K562 (cell line): Measurements from ENCODE around the gene DHX32. TPM values are rescaled to one million over a fixed set of nuclear protein-coding genes. Genes with fewer than 3 reads are reported as not detected.

Source experiments
- ATAC-seq: fragments of 200-7000 bp; cut with Tn5 transposase; 3 replicates; pipeline ENCODE4 v1.9.1; 2020; ENCODE audit warnings: moderate library complexity
- BruUV-seq: library from RNA; stranded (reverse); fragments of 400-500 nt; replicated peaks from 2 replicates; lab custom pipeline; 2021; lab: Mats Ljungman, UMichigan
- CTCF ChIA-PET: fragments of 300-600 bp; formaldehyde crosslinking; extraction: SDS; loops from one replicate; lab custom pipeline; 2021; ENCODE audit warnings: low intra/inter-chr PET ratio; lab: Yijun Ruan, JAX
- POLR2A ChIA-PET: fragments of 300-600, 350-650 bp; sonication (Branson Sonifier 250); formaldehyde crosslinking; extraction: SDS; loops from one replicate; lab custom pipeline; 2021; ENCODE audit warnings: antibody characterized with exemption, inconsistent platforms; lab: Yijun Ruan, JAX
- DNase-seq, 4 experiments: peaks; one replicate each; pipeline versions ENCODE4 v3.0.0 to v3.0.0-alpha.2; 2011 to 2018; ENCODE audit warnings: low spot score in 3 of 4, mixed read lengths in 3 of 4; ENCODE audit errors: extremely low read depth in 1 of 4
- FAIRE-seq: peaks from 2 replicates; lab custom pipeline; 2011; peaks lifted over from hg19 to GRCh38; lab: Jason Lieb, UNC
- H2AFZ ChIP-seq: 2 replicates; pipeline ENCODE4 v1.6.0; 2011; ENCODE audit warnings: low read depth, low read length, control low read depth, inconsistent platforms
- H3K27ac ChIP-seq: fragments of 200-600 bp; 3 replicates; pipeline ENCODE4 v1.8.0; 2011; ENCODE audit warnings: low read depth, mild to moderate bottlenecking, control low read depth, inconsistent platforms, low read length, moderate library complexity, mixed read lengths; ENCODE audit errors: extremely low read depth
- H3K27me3 ChIP-seq, 2 experiments: fragments of 300-600 bp in 1 of 2; 2 replicates in 1 of 2; 3 replicates in 1 of 2; pipeline versions ENCODE4 v1.6.0 to v1.8.0; 2011; ENCODE audit warnings: inconsistent platforms in 2 of 2, low read length in 2 of 2, mild to moderate bottlenecking in 1 of 2, mixed read lengths in 1 of 2, moderate library complexity in 1 of 2; ENCODE audit not compliant: control insufficient read depth in 2 of 2, insufficient read depth in 2 of 2
- H3K36me3 ChIP-seq: fragments of 300-600 bp; 3 replicates; pipeline ENCODE4 v1.8.0; 2011; ENCODE audit warnings: mild to moderate bottlenecking, low read length, inconsistent platforms; ENCODE audit not compliant: control insufficient read depth, insufficient read depth
- H3K4me1 ChIP-seq, 2 experiments: fragments of 200-600 bp in 1 of 2; replicated peaks in 1 of 2; 2 replicates in 1 of 2; 3 replicates in 1 of 2; pipeline versions ENCODE4 v1.5.1 to v1.8.0; 2011; ENCODE audit warnings: inconsistent platforms in 2 of 2, low read length in 2 of 2, mild to moderate bottlenecking in 1 of 2, mixed read lengths in 1 of 2, moderate library complexity in 1 of 2; ENCODE audit not compliant: control insufficient read depth in 2 of 2, insufficient read depth in 2 of 2
- H3K4me2 ChIP-seq: 2 replicates; pipeline ENCODE4 v1.6.1; 2011; ENCODE audit warnings: low read length, control low read depth, inconsistent platforms, mixed read lengths; ENCODE audit not compliant: insufficient read depth
- H3K4me3 ChIP-seq: fragments of 200-600 bp; sonication (generic), shearing (Covaris generic); 2 replicates; pipeline ENCODE4 v1.5.1; 2016; ENCODE audit warnings: control low read depth, inconsistent platforms
- H3K79me2 ChIP-seq: fragments of 200-600 bp; 3 replicates; pipeline ENCODE4 v1.8.0; 2011; ENCODE audit warnings: low read length, inconsistent platforms; ENCODE audit not compliant: control insufficient read depth, insufficient read depth
- H3K9ac ChIP-seq, 2 experiments: 2 replicates each; pipeline versions ENCODE4 v1.6.0 to v1.6.1; 2011; ENCODE audit warnings: low read depth in 2 of 2, low read length in 2 of 2, control low read depth in 1 of 2, inconsistent platforms in 1 of 2, mild to moderate bottlenecking in 1 of 2, mixed read lengths in 1 of 2; ENCODE audit not compliant: insufficient read depth in 1 of 2
- H3K9me1 ChIP-seq: one replicate; pipeline ENCODE4 v1.6.0; 2011; ENCODE audit warnings: inconsistent platforms, mild to moderate bottlenecking, low read length, moderate library complexity; ENCODE audit not compliant: control insufficient read depth, insufficient read depth
- H3K9me3 ChIP-seq: replicated peaks from 2 replicates; pipeline ENCODE4 v1.5.1; 2011; ENCODE audit warnings: low read depth, low read length, inconsistent platforms; ENCODE audit not compliant: control insufficient read depth, insufficient read depth
- H4K20me1 ChIP-seq: replicated peaks from 2 replicates; pipeline ENCODE4 v1.6.1; 2011; ENCODE audit warnings: low read length, inconsistent platforms, mixed read lengths; ENCODE audit not compliant: control insufficient read depth, insufficient read depth
- ARID3A ChIP-seq: IDR thresholded peaks from 2 replicates; pipeline ENCODE4 v1.6.1; 2012; ENCODE audit warnings: low read depth, low read length, improper control_type of control experiment, borderline replicate concordance
- CBFA2T2 ChIP-seq: fragments of 450-650 bp; conservative IDR thresholded peaks from 2 replicates; pipeline ENCODE4 v1.6.1; 2017; ENCODE audit warnings: mild to moderate bottlenecking
- CEBPZ ChIP-seq: fragments of 150-350 bp; IDR thresholded peaks from 2 replicates; pipeline ENCODE4 v1.6.1; 2014; ENCODE audit warnings: low read depth, mild to moderate bottlenecking, low read length, borderline replicate concordance
- CTBP1 ChIP-seq: fragments of 450-650 bp; IDR thresholded peaks from 2 replicates; pipeline ENCODE4 v1.6.1; 2016; ENCODE audit warnings: borderline replicate concordance
- FOXM1 ChIP-seq, 2 experiments: fragments of 450-650 bp in 1 of 2; sonication (generic) in 1 of 2; formaldehyde crosslinking in 1 of 2; IDR thresholded peaks; 2 replicates each; pipeline versions ENCODE4 v1.6.1 to v1.9.0; 2017 to 2022; ENCODE audit warnings: low read depth in 2 of 2, mild to moderate bottlenecking in 2 of 2, missing genetic modification reagents in 1 of 2, moderate library complexity in 1 of 2
- MXD1 ChIP-seq: fragments of 250-450 bp; sonication (Bioruptor Pico); IDR thresholded peaks from 2 replicates; pipeline ENCODE4 v1.8.0; 2021; ENCODE audit warnings: borderline replicate concordance, mild to moderate bottlenecking, moderate library complexity; ENCODE audit not compliant: poor library complexity, severe bottlenecking
- MYBL2 ChIP-seq, 2 experiments: fragments of 450-650 bp in 1 of 2; sonication (generic) in 1 of 2; formaldehyde crosslinking in 1 of 2; IDR thresholded peaks; 2 replicates each; pipeline versions ENCODE4 v1.6.1 to v1.8.1; 2017 to 2022; ENCODE audit warnings: borderline replicate concordance in 1 of 2, inconsistent platforms in 1 of 2, low read depth in 1 of 2, mild to moderate bottlenecking in 1 of 2, missing genetic modification reagents in 1 of 2, moderate library complexity in 1 of 2
- ZBTB43 ChIP-seq: sonication (generic); formaldehyde crosslinking; IDR thresholded peaks from 2 replicates; pipeline ENCODE4 v1.8.0; 2023; ENCODE audit warnings: mild to moderate bottlenecking, missing genetic modification reagents
- WGBS: fragments of 100-300 bp; shearing (Covaris generic); methylation state at CpG from one replicate; pipeline ENCODE4 v1.1.6; 2016; ENCODE audit warnings: low coverage, mixed read lengths; ENCODE audit not compliant: insufficient coverage; ENCODE audit errors: missing lambda C conversion rate; 5-methylcytosine and 5-hydroxymethylcytosine counted together
- in situ Hi-C: fragments of 300-500 bp; cut with MboI; formaldehyde crosslinking; loops from 4 replicates; pipeline ENCODE4 v1.15.0; 2018; ENCODE audit warnings: inconsistent platforms, mixed read lengths
- intact Hi-C: fragments of 100-400 bp; cut with micrococcal nuclease; formaldehyde crosslinking; loops from 2 replicates; pipeline ENCODE4 v1.14.2; 2022
- polyA plus RNA-seq, 8 experiments: library from polyadenylated mRNA; depleted of rRNA in 4 of 8; stranded (reverse) in 5 of 8; unstranded in 3 of 8; fragments of >200 nt; fragmentation: Nextera tagmentation in 2 of 8; fragmentation: Illumina TruSeq in 1 of 8; extraction: Ambion mirVana in 2 of 8; extraction: Trizol in 1 of 8; gene quantifications; 2 replicates each; pipeline versions ENCODE4 v1.2.1 to v1.2.3, GENCODE V29; 2011 to 2014; ENCODE audit warnings: inconsistent platforms in 1 of 8, missing spikeins in 1 of 8
- total RNA-seq, 7 experiments: library from RNA; depleted of rRNA in 6 of 7; stranded (reverse); fragments of >200 nt in 6 of 7; fragmentation: Illumina TruSeq in 2 of 7; extraction: Trizol in 2 of 7; gene quantifications; 2 replicates each; pipeline versions ENCODE4 v1.2.1 to v1.2.3, GENCODE V29; 2011 to 2021; ENCODE audit warnings: low replicate concordance in 1 of 7
- TF ChIP-seq, protein P1 (sequence below): fragments of 250-450 bp; sonication (Bioruptor Pico); IDR thresholded peaks from 2 replicates; pipeline ENCODE4 v1.9.0; 2021; ENCODE audit warnings: mild to moderate bottlenecking, inconsistent platforms

The DHX32 gene
- total and polyA plus RNA-seq, 9 of the 15 experiments (the other 6 are each of a cell fraction or from before 2014, with no cell fraction given) = 5.8 to 23.5 (median 17.5) TPM

- H3K36me3 ChIP-seq = peaks cover 26% of the 10 kb centered on the region
- in situ Hi-C loops (no loop called here), intact Hi-C loops (loop anchor here (5.0 kb wide), 1 partner anchor 94 kb away; no protein-coding TSS in a partner anchor)
- peak; percentile 97 for FAIRE-seq
- H2AFZ ChIP-seq = peak overlapping the region; percentile 55
- ATAC-seq = peak; percentile 79
- peak overlapping the region; percentile 49 to 84; a peak in 3 of 4 replicates for H3K9ac ChIP-seq
- peaks cover 53% of the 10 kb centered on the region for H3K79me2 ChIP-seq
- no peaks in the 10 kb centered on the region for H3K9me1 ChIP-seq
- peak overlapping the region; percentile 86 for H3K4me2 ChIP-seq
- peak; percentile 74 to 87 (median 79) for DNase-seq
- H3K4me1 ChIP-seq = peaks cover 0 to 45% of the 10 kb centered on the region in 2 experiments; a peak in 4 of 5 replicates
- no peaks in the 10 kb centered on the region for H4K20me1 ChIP-seq
- ChIA-PET POLR2A (interaction anchor here (1.3 to 1.8 kb wide), 2 partner anchors 11 to 20 kb away, joined by 4 to 6 read pairs; no protein-coding TSS in a partner anchor), CTCF (no interaction called here)
- no peaks in the 10 kb centered on the region for H3K9me3 ChIP-seq
- peak overlapping the region; percentile 36 for H3K4me3 ChIP-seq
- no TSS peak for BruUV-seq
- no peaks in the 10 kb centered on the region for H3K27me3 ChIP-seq
- WGBS = 0% methylated on average over 4 of the region's 4 CpGs
- H3K27ac ChIP-seq = peak overlapping the region; percentile 89
- no peak for TF ChIP-seq MXD1
- TF ChIP-seq MYBL2 (IDR thresholded peaks at IDR 0.05; ENCODE audit: low read depth) = no peak
- no peak for TF ChIP-seq MYBL2 (CRISPR knock-in tag; IDR thresholded peaks at IDR 0.05; ENCODE audit: borderline replicate concordance)
- peak; percentile 94 for TF ChIP-seq FOXM1 (IDR thresholded peaks at IDR 0.05; ENCODE audit: low read depth)
- no peak for TF ChIP-seq FOXM1 (CRISPR knock-in tag; IDR thresholded peaks at IDR 0.05; ENCODE audit: low read depth)
- TF ChIP-seq CEBPZ = no peak
- peak; percentile 97 for TF ChIP-seq CBFA2T2
- no peak for TF ChIP-seq ZBTB43
- peak; percentile 73 for TF ChIP-seq CTBP1
- TF ChIP-seq ARID3A = peak; percentile 61; the same call in 1 of the 2 replicates
- TF ChIP-seq, protein P1, sequence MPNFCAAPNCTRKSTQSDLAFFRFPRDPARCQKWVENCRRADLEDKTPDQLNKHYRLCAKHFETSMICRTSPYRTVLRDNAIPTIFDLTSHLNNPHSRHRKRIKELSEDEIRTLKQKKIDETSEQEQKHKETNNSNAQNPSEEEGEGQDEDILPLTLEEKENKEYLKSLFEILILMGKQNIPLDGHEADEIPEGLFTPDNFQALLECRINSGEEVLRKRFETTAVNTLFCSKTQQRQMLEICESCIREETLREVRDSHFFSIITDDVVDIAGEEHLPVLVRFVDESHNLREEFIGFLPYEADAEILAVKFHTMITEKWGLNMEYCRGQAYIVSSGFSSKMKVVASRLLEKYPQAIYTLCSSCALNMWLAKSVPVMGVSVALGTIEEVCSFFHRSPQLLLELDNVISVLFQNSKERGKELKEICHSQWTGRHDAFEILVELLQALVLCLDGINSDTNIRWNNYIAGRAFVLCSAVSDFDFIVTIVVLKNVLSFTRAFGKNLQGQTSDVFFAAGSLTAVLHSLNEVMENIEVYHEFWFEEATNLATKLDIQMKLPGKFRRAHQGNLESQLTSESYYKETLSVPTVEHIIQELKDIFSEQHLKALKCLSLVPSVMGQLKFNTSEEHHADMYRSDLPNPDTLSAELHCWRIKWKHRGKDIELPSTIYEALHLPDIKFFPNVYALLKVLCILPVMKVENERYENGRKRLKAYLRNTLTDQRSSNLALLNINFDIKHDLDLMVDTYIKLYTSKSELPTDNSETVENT (CRISPR knock-in tag) = no peak
Measured at GRCh38 chr10:125816548-125816947, 64.5 kb downstream of the DHX32 start.
